Right ventricle myocardium superior (tissue), 1 donor: ENCODE results near the gene CLEC20A. TPM values are rescaled to one million over a fixed set of nuclear protein-coding genes. Genes with fewer than 3 reads are reported as not detected.

Experiments
- ATAC-seq: fragments of 200-7000 bp; cut with Tn5 transposase; one replicate; pipeline ENCODE4 v1.9.1; 2020; ENCODE audit warnings: mild to moderate bottlenecking; ENCODE audit not compliant: poor library complexity
- DNase-seq: peaks from one replicate; pipeline ENCODE4 v3.0.0-alpha.2; 2020
- intact Hi-C: fragments of 100-400 bp; cut with DNase I; formaldehyde crosslinking; loops from one replicate; pipeline ENCODE4 v1.11.2; 2022
- long read RNA-seq: library from polyadenylated mRNA; unstranded; transcript quantifications from one replicate; pipeline ENCODE4 v2.0.0, GENCODE V29; 2021
- total RNA-seq: library from RNA; stranded (reverse); fragmentation: NEBNext Ultra II Directional; extraction: Animal tissue kit (Norgen Biotek cat#: 25700); gene quantifications from one replicate; pipeline ENCODE4 v1.2.1, GENCODE V29; 2021
- donor health status: DM: no; HTN: yes; CAD: no; lungs with severe emphysema.

Gene CLEC20A
- not detected for total RNA-seq
- long read RNA-seq, partial matches to known transcripts, result 0 of 1 reads
- long read RNA-seq, other reads (novel, unspliced or antisense), result 1 of 1 reads

- intact Hi-C loops, result no loop called here
- ATAC-seq (no peak), DNase-seq (no peak)
These were observed at the start of gene CLEC20A for GRCh38 chr1:178496410-178497135. Gene CLEC20A (minus strand): TSS chr1:178496964. CDS start chr1:178496939, 25 bp downstream.

- intact Hi-C loops, result loop anchor here (5.0 kb wide), 1 partner anchor 458 kb away; no protein-coding TSS in a partner anchor
- no peak for ATAC-seq
- no peak for DNase-seq
These were observed 47.8 kb upstream of the CLEC20A start for GRCh38 chr1:178544531-178544930.

- intact Hi-C loops, result loop anchor here (2.0 to 5.0 kb wide), 2 partner anchors 210 to 459 kb away; no protein-coding TSS in a partner anchor
- ATAC-seq, result peak; percentile 12
These were observed 46.5 kb upstream of the CLEC20A start for GRCh38 chr1:178543290-178543607.

DNA sequence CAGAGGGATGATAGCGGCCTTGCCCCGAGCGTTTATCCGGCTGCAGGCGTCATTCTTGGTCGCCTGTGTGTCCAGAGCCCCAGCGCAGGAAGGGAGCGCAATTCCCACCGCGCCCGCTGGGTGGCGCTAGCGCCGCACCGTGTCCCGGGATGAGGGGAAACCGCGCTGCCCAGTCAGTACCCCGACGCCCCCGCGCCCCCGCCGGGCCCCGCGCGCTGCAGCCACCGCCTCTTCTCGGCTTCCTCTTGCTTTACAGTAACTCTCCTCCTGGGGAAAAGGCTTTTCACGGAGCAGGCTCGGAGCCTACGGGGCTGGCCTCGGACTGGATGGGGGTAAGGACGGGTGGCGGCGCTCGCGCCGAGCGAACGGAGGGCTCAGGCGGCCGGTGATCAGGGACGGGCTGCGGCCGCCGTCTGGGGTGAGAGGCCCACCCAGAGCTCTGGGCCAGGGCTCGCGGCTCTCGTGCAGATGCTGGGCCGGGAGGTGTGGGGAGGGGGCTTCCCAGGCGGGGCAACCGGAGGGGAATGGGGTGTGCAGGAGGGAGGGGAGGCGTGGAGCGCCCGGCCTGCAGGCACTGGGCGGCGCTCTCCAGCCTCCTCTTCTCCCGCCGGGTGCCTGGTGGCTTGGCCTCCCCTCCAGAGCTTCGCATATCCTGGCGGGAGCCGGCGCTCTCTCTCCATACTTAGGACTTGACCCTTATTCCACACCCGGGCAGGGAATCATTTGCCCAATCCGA is 46.0 kb upstream of the CLEC20A start:
- intact Hi-C loops, result loop anchor here (2.0 to 5.0 kb wide), 2 partner anchors 210 to 460 kb away; no protein-coding TSS in a partner anchor

More at GRCh38 chr1:178543290-178543607, 46.5 kb upstream of the CLEC20A start:
- no peak for DNase-seq

GRCh38 chr1:178541829-178542553 is 45.2 kb upstream of the CLEC20A start:
- peak; percentile 70 for DNase-seq
- peak; percentile 68 for ATAC-seq
- intact Hi-C loops, result loop anchor here (2.0 to 5.0 kb wide), 2 partner anchors 211 to 460 kb away; no protein-coding TSS in a partner anchor

More for the DNA sequence above, 46.0 kb upstream of the CLEC20A start:
- DNase-seq (peak; percentile 93), ATAC-seq (peak; percentile 93)

DNA sequence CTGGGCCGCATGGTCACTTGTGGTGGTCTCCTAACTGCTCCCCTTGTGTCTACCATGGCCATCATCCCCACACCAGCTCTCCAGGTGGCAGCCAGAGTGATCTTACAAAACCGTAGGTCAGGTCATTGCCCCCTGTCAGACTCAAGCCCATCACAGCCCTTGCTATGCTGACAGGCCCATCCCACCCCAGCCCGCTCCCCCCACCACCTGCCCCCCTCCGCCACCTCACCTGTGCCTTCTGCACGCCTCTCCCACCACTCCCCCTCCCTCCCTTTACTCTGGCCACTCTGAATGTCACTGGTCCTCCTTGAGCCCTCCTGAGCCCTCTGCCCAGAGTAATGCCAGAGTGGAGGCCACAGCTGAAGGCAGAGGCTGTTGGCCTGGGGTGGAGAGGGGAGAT is 44.6 kb upstream of the CLEC20A start:
- DNase-seq (no peak), ATAC-seq (no peak)
- intact Hi-C loops, result loop anchor here (5.0 kb wide), 1 partner anchor 461 kb away; no protein-coding TSS in a partner anchor

DNA sequence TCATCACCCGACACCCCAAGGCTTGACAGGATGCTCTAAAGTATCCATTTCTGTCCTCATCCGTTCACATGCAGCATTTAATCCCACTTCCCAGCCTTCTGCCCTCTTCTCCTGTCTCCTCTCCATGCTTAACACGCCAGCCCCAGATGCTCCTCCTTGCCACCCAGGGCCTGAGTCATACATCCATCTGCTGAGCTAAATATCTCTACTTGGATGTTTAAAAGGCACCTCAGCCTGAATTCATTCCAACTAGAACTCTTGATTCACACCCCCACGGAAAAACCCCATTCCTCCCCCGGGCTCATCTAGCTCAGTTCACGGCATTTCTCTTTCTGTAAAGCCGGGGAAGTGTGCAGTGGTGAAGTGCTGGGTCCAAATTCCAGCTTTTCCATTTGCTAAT is 43.9 kb upstream of the CLEC20A start:
- ATAC-seq (no peak), DNase-seq (no peak)
- intact Hi-C loops, result loop anchor here (5.0 kb wide), 1 partner anchor 462 kb away; no protein-coding TSS in a partner anchor

- intact Hi-C loops, result loop anchor here (5.0 kb wide), 1 partner anchor 462 kb away; no protein-coding TSS in a partner anchor
- ATAC-seq (no peak), DNase-seq (no peak)
These were observed 43.4 kb upstream of the CLEC20A start for GRCh38 chr1:178540204-178540603.

GRCh38 chr1:178539291-178539690 is 42.5 kb upstream of the CLEC20A start:
- ATAC-seq, result no peak

DNA sequence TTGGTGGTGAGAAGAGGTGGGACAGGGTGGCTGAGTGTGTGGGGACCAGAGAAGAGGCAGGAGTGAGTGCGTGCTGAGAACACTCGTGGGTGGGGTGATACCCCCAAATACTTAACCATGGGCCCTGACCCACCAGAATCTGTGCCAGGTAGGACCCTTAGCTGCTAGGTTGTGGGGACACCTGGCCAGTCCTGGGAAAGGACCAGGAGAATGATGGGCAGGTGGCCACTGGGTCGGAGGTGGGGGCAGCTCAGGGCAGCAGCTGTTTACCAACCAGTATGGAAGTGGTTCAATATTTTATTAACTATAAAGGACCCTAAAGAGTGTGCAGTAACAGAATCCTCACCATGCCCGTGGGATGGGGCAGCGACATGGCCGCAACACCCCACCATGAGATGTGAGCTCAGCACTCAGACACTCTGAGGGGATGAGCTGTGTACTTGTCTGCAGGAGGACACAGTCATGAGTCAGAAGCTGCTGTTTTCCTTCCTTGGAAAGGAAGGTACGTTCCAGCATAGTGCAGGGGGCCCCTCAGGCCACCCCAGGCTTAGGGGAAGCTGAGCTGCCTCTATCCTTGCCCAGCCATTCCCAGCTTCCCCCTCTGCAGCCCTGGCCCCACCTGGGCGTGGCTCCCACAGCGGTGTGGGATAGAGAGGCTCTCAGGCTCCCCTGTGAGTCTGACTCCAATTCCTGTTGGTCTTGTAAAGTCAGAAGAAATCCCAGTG is 41.6 kb upstream of the CLEC20A start:
- no peak for ATAC-seq
- intact Hi-C loops, result no loop called here
- no peak for DNase-seq

More at GRCh38 chr1:178539291-178539690, 42.5 kb upstream of the CLEC20A start:
- intact Hi-C loops, result no loop called here
- DNase-seq, result no peak

DNA sequence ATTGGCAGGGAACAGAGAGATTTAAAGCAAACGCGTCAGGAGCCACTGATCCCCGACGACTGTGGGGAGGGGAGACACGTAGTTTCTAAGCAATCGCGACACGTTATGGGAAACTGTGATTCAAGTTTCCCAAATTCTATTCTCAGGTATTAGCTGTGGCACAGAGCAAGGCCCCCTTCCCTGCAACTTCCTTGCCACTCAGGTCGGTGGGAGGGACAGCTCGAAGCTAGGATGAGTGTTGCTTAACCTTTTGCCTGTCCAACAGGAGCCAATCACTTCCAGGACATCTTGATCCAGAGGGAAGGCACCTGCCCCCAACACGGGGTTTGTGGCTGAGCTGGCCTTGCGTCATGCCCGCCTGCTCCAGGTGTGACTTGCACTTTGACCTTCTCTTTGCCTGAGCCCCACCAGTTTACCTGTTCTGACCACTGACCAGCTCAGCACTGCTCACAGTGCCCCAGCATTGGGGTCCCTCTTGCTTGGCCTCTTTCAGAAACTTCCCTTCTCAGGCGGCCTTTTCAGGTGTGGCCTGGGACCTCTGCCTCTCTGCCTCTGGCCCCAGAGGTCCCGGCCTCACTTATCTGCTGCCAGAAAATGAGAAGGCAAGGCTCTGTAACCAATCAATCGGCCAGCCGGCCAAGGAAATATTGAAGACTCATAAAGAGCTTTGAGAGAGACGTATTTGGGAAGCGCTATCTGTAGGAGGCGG is 40.8 kb upstream of the CLEC20A start:
- no peak for DNase-seq
- no peak for ATAC-seq
- intact Hi-C loops, result no loop called here

DNA sequence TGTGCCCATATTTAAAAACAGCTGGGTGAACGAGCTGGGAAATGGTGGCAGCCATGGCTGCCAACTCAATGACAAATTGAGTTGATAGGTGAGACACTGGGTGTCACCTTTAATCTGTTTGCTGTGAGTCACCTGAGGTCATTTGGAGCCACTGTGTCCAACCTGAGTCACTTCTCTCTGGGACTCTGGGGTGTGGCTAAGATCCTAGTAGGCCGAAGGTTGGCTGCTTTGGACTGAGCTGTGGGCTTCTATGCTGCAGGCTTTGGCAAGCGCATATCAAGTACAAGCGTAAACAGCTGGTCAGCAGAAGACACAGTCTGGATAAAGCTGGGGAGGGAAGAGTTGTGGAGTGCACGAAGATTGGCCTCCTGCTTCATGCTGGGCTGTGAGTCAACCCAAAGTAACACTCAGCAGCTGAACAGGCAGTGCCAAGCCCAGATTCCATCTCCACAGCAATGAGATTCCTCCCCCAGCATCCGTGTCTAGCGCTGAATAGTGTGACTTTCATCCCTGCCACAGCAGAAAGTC is 40.1 kb upstream of the CLEC20A start:
- peak; percentile 80 for DNase-seq
- intact Hi-C loops, result no loop called here
- ATAC-seq, result peak; percentile 86

GRCh38 chr1:178536329-178536728 is 39.6 kb upstream of the CLEC20A start:
- intact Hi-C loops, result no loop called here
- DNase-seq, result no peak
- ATAC-seq, result peak; percentile 18

DNA sequence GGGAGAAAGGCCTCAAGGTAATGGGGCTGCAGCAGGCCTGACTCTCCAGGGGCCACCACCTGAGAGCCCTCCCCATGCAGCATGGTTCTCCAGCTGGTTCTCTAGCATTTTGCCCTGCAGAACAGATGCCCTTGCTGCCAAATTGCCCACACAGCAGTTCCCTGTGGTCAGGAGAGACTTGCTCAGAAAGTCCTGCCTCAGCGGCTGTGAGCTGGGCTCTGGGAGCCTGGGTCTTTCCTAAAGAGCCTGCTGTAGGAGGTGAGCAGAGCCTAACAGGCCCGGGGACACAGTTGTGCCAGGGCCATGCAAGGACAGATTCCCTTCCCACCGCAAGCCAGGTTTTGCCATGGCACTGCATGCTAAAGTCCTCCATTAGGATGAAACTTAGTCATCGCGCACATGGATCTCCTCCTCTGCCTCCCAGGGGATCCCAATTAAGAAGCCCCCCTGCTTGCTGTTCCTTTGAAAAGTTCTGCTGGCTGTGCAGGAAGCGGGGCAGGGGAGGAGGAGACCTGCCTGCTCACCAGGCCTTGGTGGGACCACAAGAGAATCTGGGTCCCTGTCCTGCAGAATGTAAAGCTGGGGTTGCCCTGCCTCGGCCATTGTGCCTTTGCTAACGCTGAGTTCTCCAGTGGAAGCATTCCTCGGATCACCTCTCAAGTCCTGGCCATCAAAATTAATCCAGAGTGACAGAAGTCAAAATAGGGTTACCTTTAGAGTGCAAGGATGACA is 37.5 kb upstream of the CLEC20A start:
- no peak for DNase-seq
- no peak for ATAC-seq
- intact Hi-C loops, result no loop called here

- DNase-seq (no peak), ATAC-seq (no peak)
- intact Hi-C loops, result no loop called here
These were observed 36.6 kb upstream of the CLEC20A start for GRCh38 chr1:178533121-178533946.

DNA sequence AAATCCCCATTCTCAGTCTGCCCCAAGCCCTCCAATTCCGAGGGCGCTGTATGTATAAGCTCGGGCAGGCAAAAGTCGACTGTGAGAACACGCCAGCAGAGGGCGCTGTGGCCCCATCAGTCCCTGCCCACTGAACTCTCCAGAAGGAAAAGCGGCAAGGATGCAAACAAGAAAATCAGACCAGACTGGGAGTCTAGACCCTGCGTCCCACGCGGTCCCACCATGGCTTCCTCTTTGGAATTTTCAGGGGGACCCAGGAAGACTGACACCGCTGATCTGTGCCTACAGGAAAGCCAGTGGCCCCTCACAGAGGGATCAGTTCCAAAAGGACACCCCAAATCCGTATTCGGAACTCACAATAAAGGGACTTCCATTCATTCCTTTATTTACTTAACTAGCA is 35.6 kb upstream of the CLEC20A start:
- ATAC-seq, result peak; percentile 67
- peak; percentile 92 for DNase-seq
- intact Hi-C loops, result no loop called here
